Trophoblast cell (in vitro differentiated cells and primary cell): Measurements from ENCODE around the gene LRRIQ1.
A peak's percentile ranks its signal among the peaks of the same experiment; 100 is the strongest.

Experiments
- DNase-seq, 2 donors: peaks; one replicate each; pipeline ENCODE4 v3.0.0-alpha.2; 2016
- H2AFZ ChIP-seq: 2 replicates; pipeline ENCODE4 v1.6.1; 2013; ENCODE audit warnings: low read length, moderate library complexity, mild to moderate bottlenecking; ENCODE audit not compliant: insufficient read depth, poor library complexity
- H2AK5ac ChIP-seq: 2 replicates; pipeline ENCODE4 v1.6.1; 2013; ENCODE audit warnings: mild to moderate bottlenecking, low read length
- H2BK120ac ChIP-seq: 2 replicates; pipeline ENCODE4 v1.6.1; 2013; ENCODE audit warnings: low read length, mild to moderate bottlenecking, moderate library complexity; ENCODE audit not compliant: insufficient read depth, poor library complexity
- H2BK12ac ChIP-seq: 2 replicates; pipeline ENCODE4 v1.6.1; 2013; ENCODE audit warnings: mild to moderate bottlenecking, low read length, moderate library complexity
- H2BK5ac ChIP-seq: 2 replicates; pipeline ENCODE4 v1.6.1; 2013; ENCODE audit warnings: low read length, low read depth, moderate library complexity, mild to moderate bottlenecking; ENCODE audit not compliant: poor library complexity
- H3K14ac ChIP-seq: 2 replicates; pipeline ENCODE4 v1.6.1; 2013; ENCODE audit warnings: mild to moderate bottlenecking, low read length
- H3K18ac ChIP-seq: 2 replicates; pipeline ENCODE4 v1.6.1; 2013; ENCODE audit warnings: mild to moderate bottlenecking, low read length
- H3K23ac ChIP-seq: 2 replicates; pipeline ENCODE4 v1.6.1; 2013; ENCODE audit warnings: low read length
- H3K27ac ChIP-seq: 2 replicates; pipeline ENCODE4 v1.5.1; 2013; ENCODE audit warnings: low read depth, mild to moderate bottlenecking, inconsistent platforms, low read length, moderate library complexity
- H3K27me3 ChIP-seq: 2 replicates; pipeline ENCODE4 v1.6.1; 2013; ENCODE audit warnings: inconsistent platforms, mild to moderate bottlenecking, low read length, moderate library complexity; ENCODE audit not compliant: insufficient read depth
- H3K36me3 ChIP-seq, 2 experiments: 1 replicate in 1 of 2; 2 replicates in 1 of 2; pipeline ENCODE4 v1.6.1; 2013; ENCODE audit warnings: low read length in 2 of 2, mild to moderate bottlenecking in 2 of 2, moderate library complexity in 1 of 2; ENCODE audit not compliant: insufficient read depth in 2 of 2, control insufficient read depth in 1 of 2
- H3K4ac ChIP-seq: 2 replicates; pipeline ENCODE4 v1.6.1; 2013; ENCODE audit warnings: low read depth, mild to moderate bottlenecking, low read length, moderate library complexity
- H3K4me1 ChIP-seq, 2 experiments: 1 replicate in 1 of 2; 2 replicates in 1 of 2; pipeline ENCODE4 v1.6.1; 2013; ENCODE audit warnings: low read length in 2 of 2, mild to moderate bottlenecking in 2 of 2, moderate library complexity in 1 of 2; ENCODE audit not compliant: insufficient read depth in 2 of 2, control insufficient read depth in 1 of 2
- H3K4me2 ChIP-seq: 2 replicates; pipeline ENCODE4 v1.6.1; 2013; ENCODE audit warnings: inconsistent platforms, mild to moderate bottlenecking, low read length, moderate library complexity
- H3K4me3 ChIP-seq: 2 replicates; pipeline ENCODE4 v1.5.1; 2013; ENCODE audit warnings: mild to moderate bottlenecking, low read depth, low read length, inconsistent platforms
- H3K79me1 ChIP-seq: one replicate; pipeline ENCODE4 v1.6.1; 2013; ENCODE audit warnings: low read length
- H3K79me2 ChIP-seq: 2 replicates; pipeline ENCODE4 v1.6.1; 2013; ENCODE audit warnings: low read length, mild to moderate bottlenecking; ENCODE audit not compliant: control insufficient read depth, insufficient read depth, poor library complexity
- H3K9ac ChIP-seq: 2 replicates; pipeline ENCODE4 v1.6.1; 2013; ENCODE audit warnings: mild to moderate bottlenecking, low read length
- H3K9me3 ChIP-seq: 2 replicates; pipeline ENCODE4 v1.6.1; 2013; ENCODE audit warnings: low read depth, mild to moderate bottlenecking, control low read depth, inconsistent platforms, low read length; ENCODE audit not compliant: insufficient read depth
- H4K12ac ChIP-seq: 2 replicates; pipeline ENCODE4 v1.6.1; 2013; ENCODE audit warnings: low read depth, mild to moderate bottlenecking, low read length, moderate library complexity
- H4K8ac ChIP-seq: 2 replicates; pipeline ENCODE4 v1.6.1; 2013; ENCODE audit warnings: low read depth, mild to moderate bottlenecking, low read length, moderate library complexity
- H4K91ac ChIP-seq: one replicate; pipeline ENCODE4 v1.6.1; 2013; ENCODE audit warnings: low read depth, mild to moderate bottlenecking, low read length, moderate library complexity
- WGBS: extraction: QIAGEN DNeasy Blood & Tissue Kit; methylation state at CpG from one replicate; pipeline ENCODE4 v1.1.7; 2013; ENCODE audit warnings: missing lambda C conversion rate; ENCODE audit not compliant: insufficient read length, insufficient coverage; ENCODE audit errors: extremely low coverage; 5-methylcytosine and 5-hydroxymethylcytosine counted together

Gene LRRIQ1

DNA sequence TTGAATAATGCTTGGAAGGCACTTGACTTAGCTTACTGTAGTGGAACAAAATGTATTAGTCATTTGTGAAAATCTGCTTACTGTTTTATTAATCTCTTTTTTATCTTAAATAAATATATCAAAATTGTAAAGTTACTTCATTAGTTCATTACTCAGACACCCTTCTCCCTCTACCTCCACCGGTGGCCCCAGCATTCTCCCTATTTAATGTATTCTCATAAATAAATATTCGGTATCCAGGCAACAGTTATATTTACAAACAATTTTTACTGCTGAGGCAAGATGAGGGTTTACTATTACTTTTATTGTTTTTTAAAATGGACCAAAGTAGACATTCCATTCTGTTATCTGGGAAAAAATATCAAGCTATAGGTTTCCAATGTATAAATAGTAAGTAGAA lies 224.3 kb downstream of the LRRIQ1 start:
- no peaks in the 10 kb centered on the region for H3K79me2 ChIP-seq
- no peak overlapping the region for H3K18ac ChIP-seq
- no peak for DNase-seq
- H2AK5ac ChIP-seq: no peak overlapping the region
- no peaks in the 10 kb centered on the region for H3K4me1 ChIP-seq
- no peak overlapping the region for H3K4ac ChIP-seq
- no peaks in the 10 kb centered on the region for H3K9me3 ChIP-seq
- H3K23ac ChIP-seq: no peak overlapping the region
- no peaks in the 10 kb centered on the region for H3K27me3 ChIP-seq
- no peaks in the 10 kb centered on the region for H3K36me3 ChIP-seq
- no peak overlapping the region for H3K27ac ChIP-seq
- H3K14ac ChIP-seq: no peak overlapping the region
- H2BK12ac ChIP-seq: no peak overlapping the region
- no CpG with 5 or more reads among the region's 2 CpGs for WGBS
- H4K8ac ChIP-seq: no peak overlapping the region
- no peak overlapping the region for H3K4me3 ChIP-seq
- no peak overlapping the region for H3K9ac ChIP-seq
- no peaks in the 10 kb centered on the region for H3K79me1 ChIP-seq
- H3K4me2 ChIP-seq: no peak overlapping the region
- H4K91ac ChIP-seq: no peak overlapping the region
- no peak overlapping the region for H4K12ac ChIP-seq
- no peak overlapping the region for H2BK120ac ChIP-seq
- H2BK5ac ChIP-seq: no peak overlapping the region
- no peak overlapping the region for H2AFZ ChIP-seq

DNA sequence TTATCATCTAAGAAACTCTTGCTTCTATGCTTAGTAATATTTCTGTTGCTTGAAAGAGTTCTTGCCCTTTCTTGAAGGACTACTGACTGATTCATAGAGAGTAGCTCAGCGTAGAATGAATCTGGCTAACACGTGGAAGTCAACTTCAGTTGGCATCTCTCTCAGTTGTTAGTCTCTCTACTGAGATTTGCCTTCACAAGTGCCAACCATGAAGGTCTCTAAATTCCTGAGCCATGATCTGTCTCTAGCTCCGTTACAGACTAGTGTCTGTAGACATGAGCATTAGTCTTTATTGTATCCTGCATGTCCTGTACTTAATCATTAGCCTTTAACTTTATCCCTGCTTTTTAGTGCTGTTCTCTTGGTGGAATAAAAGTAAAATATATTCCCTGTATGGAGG lies 224.7 kb downstream of the LRRIQ1 start:
- Histone ChIP-seq H3K4me3 (no peak overlapping the region), H3K4me1 (no peaks in the 10 kb centered on the region), H3K79me1 (no peaks in the 10 kb centered on the region), H3K9me3 (no peaks in the 10 kb centered on the region), H4K12ac (no peak overlapping the region), H3K27ac (no peak overlapping the region), H2AK5ac (no peak overlapping the region), H4K91ac (no peak overlapping the region), H3K4ac (no peak overlapping the region), H2BK5ac (no peak overlapping the region), H3K18ac (no peak overlapping the region), H3K14ac (no peak overlapping the region), H3K36me3 (no peaks in the 10 kb centered on the region), H3K79me2 (no peaks in the 10 kb centered on the region), H3K27me3 (no peaks in the 10 kb centered on the region), H2BK120ac (no peak overlapping the region), H3K9ac (no peak overlapping the region), H2BK12ac (no peak overlapping the region), H2AFZ (no peak overlapping the region), H3K4me2 (no peak overlapping the region), H4K8ac (no peak overlapping the region), H3K23ac (no peak overlapping the region)
- no peak for DNase-seq
- no CpG with 5 or more reads among the region's 3 CpGs for WGBS

DNA sequence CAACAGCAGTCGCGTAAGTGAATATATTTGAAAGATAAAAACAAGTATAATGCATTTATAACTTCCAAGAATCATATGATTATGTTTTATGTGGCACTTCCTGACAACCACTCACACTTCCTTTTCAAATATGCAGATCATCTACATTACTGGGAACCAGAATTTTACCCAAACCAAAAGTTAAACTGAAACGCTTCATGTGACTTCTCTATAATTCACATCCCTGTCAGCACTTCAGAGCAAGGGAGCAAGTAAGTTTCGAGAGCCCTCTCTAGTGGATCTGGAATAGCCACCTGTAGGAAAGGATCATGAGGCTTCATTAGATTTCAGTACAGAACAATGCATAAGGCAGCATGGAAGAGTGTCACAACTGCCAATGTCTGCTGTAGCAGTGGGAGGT lies 230.2 kb downstream of the LRRIQ1 start:
- H3K79me1 ChIP-seq: no peaks in the 10 kb centered on the region
- H2BK5ac ChIP-seq: no peak overlapping the region
- H4K8ac ChIP-seq: no peak overlapping the region
- no peak overlapping the region for H3K27ac ChIP-seq
- H3K4me2 ChIP-seq: no peak overlapping the region
- no peak for DNase-seq
- no peaks in the 10 kb centered on the region for H3K9me3 ChIP-seq
- no peak overlapping the region for H4K12ac ChIP-seq
- H3K18ac ChIP-seq: no peak overlapping the region
- H3K14ac ChIP-seq: no peak overlapping the region
- no peak overlapping the region for H2BK12ac ChIP-seq
- no CpG with 5 or more reads among the region's 4 CpGs for WGBS
- H3K4me3 ChIP-seq: no peak overlapping the region
- H3K36me3 ChIP-seq: no peaks in the 10 kb centered on the region
- H3K23ac ChIP-seq: no peak overlapping the region
- no peaks in the 10 kb centered on the region for H3K4me1 ChIP-seq
- no peak overlapping the region for H2BK120ac ChIP-seq
- H4K91ac ChIP-seq: no peak overlapping the region
- no peak overlapping the region for H3K9ac ChIP-seq
- no peak overlapping the region for H2AK5ac ChIP-seq
- H3K4ac ChIP-seq: no peak overlapping the region
- no peaks in the 10 kb centered on the region for H3K27me3 ChIP-seq
- no peaks in the 10 kb centered on the region for H3K79me2 ChIP-seq
- H2AFZ ChIP-seq: no peak overlapping the region

- no peak overlapping the region for H3K27ac ChIP-seq
- no peak overlapping the region for H4K91ac ChIP-seq
- no peak overlapping the region for H3K23ac ChIP-seq
- no peak overlapping the region for H3K4ac ChIP-seq
- no CpG with 5 or more reads among the region's 37 CpGs for WGBS
- no peak overlapping the region for H2AK5ac ChIP-seq
- peak overlapping the region; percentile 19 for H3K4me2 ChIP-seq
- peaks cover 0 to 2% of the 10 kb centered on the region in 2 experiments for H3K4me1 ChIP-seq
- peaks cover 3% of the 10 kb centered on the region for H3K9me3 ChIP-seq
- no peak overlapping the region for H3K18ac ChIP-seq
- H3K14ac ChIP-seq: no peak overlapping the region
- peaks cover 41% of the 10 kb centered on the region for H3K27me3 ChIP-seq
- no peak overlapping the region for H2BK5ac ChIP-seq
- no peak for DNase-seq
- no peak overlapping the region for H2BK120ac ChIP-seq
- H4K8ac ChIP-seq: no peak overlapping the region
- H3K79me2 ChIP-seq: no peaks in the 10 kb centered on the region
- no peak overlapping the region for H4K12ac ChIP-seq
- no peaks in the 10 kb centered on the region for H3K36me3 ChIP-seq
- no peaks in the 10 kb centered on the region for H3K79me1 ChIP-seq
- no peak overlapping the region for H3K9ac ChIP-seq
- H2AFZ ChIP-seq: no peak overlapping the region
- no peak overlapping the region for H3K4me3 ChIP-seq
- H2BK12ac ChIP-seq: no peak overlapping the region
Measured at GRCh38 chr12:85273381-85274314, 237.5 kb downstream of the LRRIQ1 start.
